ENCODE measurements around the gene ZAP70. TPM values are rescaled to one million over a fixed set of nuclear protein-coding genes. Genes with fewer than 3 reads are reported as not detected.

Gene ZAP70
- total RNA-seq, 1 donor from 2014 or later: 10.2 TPM

GRCh38 chr2:97728091-97728731, 14.8 kb downstream of the ZAP70 start:
- TF ChIP-seq, protein P1, sequence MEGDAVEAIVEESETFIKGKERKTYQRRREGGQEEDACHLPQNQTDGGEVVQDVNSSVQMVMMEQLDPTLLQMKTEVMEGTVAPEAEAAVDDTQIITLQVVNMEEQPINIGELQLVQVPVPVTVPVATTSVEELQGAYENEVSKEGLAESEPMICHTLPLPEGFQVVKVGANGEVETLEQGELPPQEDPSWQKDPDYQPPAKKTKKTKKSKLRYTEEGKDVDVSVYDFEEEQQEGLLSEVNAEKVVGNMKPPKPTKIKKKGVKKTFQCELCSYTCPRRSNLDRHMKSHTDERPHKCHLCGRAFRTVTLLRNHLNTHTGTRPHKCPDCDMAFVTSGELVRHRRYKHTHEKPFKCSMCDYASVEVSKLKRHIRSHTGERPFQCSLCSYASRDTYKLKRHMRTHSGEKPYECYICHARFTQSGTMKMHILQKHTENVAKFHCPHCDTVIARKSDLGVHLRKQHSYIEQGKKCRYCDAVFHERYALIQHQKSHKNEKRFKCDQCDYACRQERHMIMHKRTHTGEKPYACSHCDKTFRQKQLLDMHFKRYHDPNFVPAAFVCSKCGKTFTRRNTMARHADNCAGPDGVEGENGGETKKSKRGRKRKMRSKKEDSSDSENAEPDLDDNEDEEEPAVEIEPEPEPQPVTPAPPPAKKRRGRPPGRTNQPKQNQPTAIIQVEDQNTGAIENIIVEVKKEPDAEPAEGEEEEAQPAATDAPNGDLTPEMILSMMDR (IDR thresholded peaks at IDR 0.05): no peak
- H3K27me3 ChIP-seq: peaks cover 7% of the 10 kb centered on the region
- intact Hi-C loops (cut with DNase I): no loop called here
- DNase-seq (peak; percentile 57), ATAC-seq (no peak)
- no peak overlapping the region for H3K4me3 ChIP-seq
- H3K36me3 ChIP-seq: no peaks in the 10 kb centered on the region
- H3K4me1 ChIP-seq: no peaks in the 10 kb centered on the region
- H3K9me3 ChIP-seq: no peaks in the 10 kb centered on the region
- H3K27ac ChIP-seq: no peak overlapping the region

DNA sequence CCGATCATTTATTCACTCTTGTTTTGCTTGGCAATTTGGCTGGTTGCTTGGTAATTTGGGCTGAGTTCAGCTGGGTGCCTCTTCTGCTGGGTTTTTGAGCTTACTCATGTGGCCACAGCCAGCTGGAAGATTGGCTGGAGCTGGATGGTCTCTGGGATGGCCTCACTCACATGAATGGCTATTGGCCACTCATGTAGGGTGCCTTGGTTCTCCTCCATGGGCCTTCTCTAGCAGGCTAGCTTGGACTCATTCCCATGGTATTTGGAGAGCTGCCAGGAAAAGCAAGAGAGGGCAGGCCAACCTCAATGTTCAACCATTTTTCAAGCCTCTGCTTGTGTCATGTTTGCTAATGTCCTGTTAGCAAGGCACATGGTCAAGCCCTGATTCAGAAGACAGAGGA, 16.9 kb downstream of the ZAP70 start:
- DNase-seq (peak; percentile 11), ATAC-seq (no peak)
- TF ChIP-seq, protein P1 (IDR thresholded peaks at IDR 0.05): no peak
- Histone ChIP-seq H3K36me3 (no peaks in the 10 kb centered on the region), H3K27ac (no peak overlapping the region), H3K27me3 (no peaks in the 10 kb centered on the region), H3K4me1 (no peaks in the 10 kb centered on the region), H3K9me3 (no peaks in the 10 kb centered on the region), H3K4me3 (no peak overlapping the region)
- intact Hi-C loops (cut with DNase I): no loop called here

- ATAC-seq (no peak), DNase-seq (peak; percentile 23)
- H3K36me3 ChIP-seq: no peaks in the 10 kb centered on the region
- no peaks in the 10 kb centered on the region for H3K9me3 ChIP-seq
- H3K27ac ChIP-seq: no peak overlapping the region
- intact Hi-C loops (cut with DNase I): no loop called here
- H3K27me3 ChIP-seq: no peaks in the 10 kb centered on the region
- no peaks in the 10 kb centered on the region for H3K4me1 ChIP-seq
- TF ChIP-seq, protein P1 (IDR thresholded peaks at IDR 0.05): no peak
- H3K4me3 ChIP-seq: no peak overlapping the region
Measured at GRCh38 chr2:97731274-97732020, 18.1 kb downstream of the ZAP70 start.

DNA sequence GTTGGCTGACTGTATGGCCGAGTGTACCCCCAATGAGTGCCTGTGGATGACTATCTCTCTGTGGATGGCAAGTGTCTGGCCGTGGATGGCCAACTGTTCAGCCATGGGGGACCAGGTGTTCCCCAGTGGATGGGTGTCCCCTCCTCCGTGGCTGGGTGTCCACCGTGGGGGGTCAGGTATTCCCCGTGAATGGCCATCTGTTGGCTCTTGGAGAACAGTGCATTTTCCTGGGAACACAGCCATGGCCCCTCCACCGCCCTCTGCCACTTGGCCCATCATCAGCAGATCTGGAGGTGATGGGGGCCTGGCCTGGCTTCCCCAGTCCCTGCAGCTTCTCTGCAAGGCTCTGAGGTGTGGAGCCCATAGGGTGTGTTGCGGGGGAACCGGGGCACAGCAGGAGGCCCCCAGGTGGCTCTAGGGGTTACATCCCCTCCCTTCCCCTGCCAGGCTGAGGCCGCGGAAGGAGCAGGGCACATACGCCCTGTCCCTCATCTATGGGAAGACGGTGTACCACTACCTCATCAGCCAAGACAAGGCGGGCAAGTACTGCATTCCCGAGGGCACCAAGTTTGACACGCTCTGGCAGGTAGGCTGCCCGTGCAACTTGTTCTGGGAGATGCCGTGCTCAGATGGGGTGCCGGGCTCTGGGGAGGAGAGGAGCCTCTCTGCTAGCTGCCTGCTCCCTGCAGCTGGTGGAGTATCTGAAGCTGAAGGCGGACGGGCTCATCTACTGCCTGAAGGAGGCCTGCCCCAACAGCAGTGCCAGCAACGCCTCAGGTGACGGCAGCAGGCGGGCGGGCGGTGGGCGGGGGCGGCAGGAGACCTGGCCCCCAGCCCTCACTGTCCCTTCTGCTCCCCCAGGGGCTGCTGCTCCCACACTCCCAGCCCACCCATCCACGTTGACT, 19.3 kb downstream of the ZAP70 start:
- Histone ChIP-seq H3K27me3 (no peaks in the 10 kb centered on the region), H3K9me3 (no peaks in the 10 kb centered on the region), H3K27ac (no peak overlapping the region), H3K4me1 (no peaks in the 10 kb centered on the region), H3K36me3 (no peaks in the 10 kb centered on the region), H3K4me3 (no peak overlapping the region)
- intact Hi-C loops (cut with DNase I): no loop called here
- no peak for ATAC-seq
- DNase-seq: peak; percentile 52
- TF ChIP-seq, protein P1 (IDR thresholded peaks at IDR 0.05): no peak

DNA sequence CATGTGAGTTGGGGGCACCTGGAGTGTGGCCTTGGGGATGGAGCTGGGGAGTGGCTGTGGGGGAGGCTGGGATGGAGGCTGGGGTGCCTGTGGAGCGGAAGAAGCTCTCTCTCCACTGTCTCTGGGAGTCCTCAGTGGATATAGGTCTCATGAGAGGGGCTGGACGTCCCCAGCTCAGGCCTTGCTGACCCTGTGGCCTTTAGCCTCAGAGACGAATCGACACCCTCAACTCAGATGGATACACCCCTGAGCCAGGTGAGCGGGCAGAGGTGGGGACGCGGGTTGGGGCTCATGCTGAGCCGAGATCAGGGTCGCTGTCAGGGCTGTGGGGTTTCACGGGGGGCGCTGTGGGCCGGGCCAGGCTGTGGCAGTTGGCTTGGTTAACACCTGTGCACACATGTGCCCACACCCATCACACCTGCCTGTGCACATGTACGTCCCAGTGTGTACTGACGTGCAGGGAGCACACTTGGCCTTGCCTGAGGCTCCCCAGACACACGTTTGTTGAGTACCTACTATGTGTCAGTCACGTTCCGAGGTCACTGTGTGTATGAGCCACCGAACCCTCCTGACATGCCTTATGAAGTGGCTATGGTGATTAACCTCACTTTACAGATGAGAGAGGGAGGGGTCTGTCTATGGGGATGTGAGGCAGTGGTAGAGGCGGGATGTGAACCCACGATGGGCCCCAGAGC, 20.1 kb downstream of the ZAP70 start:
- H3K4me1 ChIP-seq: no peaks in the 10 kb centered on the region
- H3K27ac ChIP-seq: no peak overlapping the region
- no peaks in the 10 kb centered on the region for H3K36me3 ChIP-seq
- peak; percentile 52 for DNase-seq
- H3K4me3 ChIP-seq: no peak overlapping the region
- H3K27me3 ChIP-seq: no peaks in the 10 kb centered on the region
- no peak for ATAC-seq
- intact Hi-C loops (cut with DNase I): no loop called here
- TF ChIP-seq, protein P1 (IDR thresholded peaks at IDR 0.05): no peak
- H3K9me3 ChIP-seq: no peaks in the 10 kb centered on the region

Data from upper lobe of right lung (tissue), 1 donor.